K562 (cell line): ENCODE measurements around the gene GRIP1. TPM values are rescaled to one million over a fixed set of nuclear protein-coding genes. Genes with fewer than 3 reads are reported as not detected.

Experiments
- ATAC-seq: fragments of 200-7000 bp; cut with Tn5 transposase; 3 replicates; pipeline ENCODE4 v1.9.1; 2020; ENCODE audit warnings: moderate library complexity
- BruUV-seq: library from RNA; stranded (reverse); fragments of 400-500 nt; replicated peaks from 2 replicates; lab custom pipeline; 2021; lab: Mats Ljungman, UMichigan
- CTCF ChIA-PET: fragments of 300-600 bp; formaldehyde crosslinking; extraction: SDS; loops from one replicate; lab custom pipeline; 2021; ENCODE audit warnings: low intra/inter-chr PET ratio; lab: Yijun Ruan, JAX
- POLR2A ChIA-PET: fragments of 300-600, 350-650 bp; sonication (Branson Sonifier 250); formaldehyde crosslinking; extraction: SDS; loops from one replicate; lab custom pipeline; 2021; ENCODE audit warnings: antibody characterized with exemption, inconsistent platforms; lab: Yijun Ruan, JAX
- DNase-seq, 4 experiments: peaks; one replicate each; pipeline versions ENCODE4 v3.0.0 to v3.0.0-alpha.2; 2011 to 2018; ENCODE audit warnings: low spot score in 3 of 4, mixed read lengths in 3 of 4; ENCODE audit errors: extremely low read depth in 1 of 4
- FAIRE-seq: peaks from 2 replicates; lab custom pipeline; 2011; peaks lifted over from hg19 to GRCh38; lab: Jason Lieb, UNC
- H2AFZ ChIP-seq: 2 replicates; pipeline ENCODE4 v1.6.0; 2011; ENCODE audit warnings: low read depth, low read length, control low read depth, inconsistent platforms
- H3K27ac ChIP-seq: fragments of 200-600 bp; 3 replicates; pipeline ENCODE4 v1.8.0; 2011; ENCODE audit warnings: low read depth, mild to moderate bottlenecking, control low read depth, inconsistent platforms, low read length, moderate library complexity, mixed read lengths; ENCODE audit errors: extremely low read depth
- H3K27me3 ChIP-seq, 2 experiments: fragments of 300-600 bp in 1 of 2; 2 replicates in 1 of 2; 3 replicates in 1 of 2; pipeline versions ENCODE4 v1.6.0 to v1.8.0; 2011; ENCODE audit warnings: inconsistent platforms in 2 of 2, low read length in 2 of 2, mild to moderate bottlenecking in 1 of 2, mixed read lengths in 1 of 2, moderate library complexity in 1 of 2; ENCODE audit not compliant: control insufficient read depth in 2 of 2, insufficient read depth in 2 of 2
- H3K36me3 ChIP-seq: fragments of 300-600 bp; 3 replicates; pipeline ENCODE4 v1.8.0; 2011; ENCODE audit warnings: mild to moderate bottlenecking, low read length, inconsistent platforms; ENCODE audit not compliant: control insufficient read depth, insufficient read depth
- H3K4me1 ChIP-seq, 2 experiments: fragments of 200-600 bp in 1 of 2; replicated peaks in 1 of 2; 2 replicates in 1 of 2; 3 replicates in 1 of 2; pipeline versions ENCODE4 v1.5.1 to v1.8.0; 2011; ENCODE audit warnings: inconsistent platforms in 2 of 2, low read length in 2 of 2, mild to moderate bottlenecking in 1 of 2, mixed read lengths in 1 of 2, moderate library complexity in 1 of 2; ENCODE audit not compliant: control insufficient read depth in 2 of 2, insufficient read depth in 2 of 2
- H3K4me2 ChIP-seq: 2 replicates; pipeline ENCODE4 v1.6.1; 2011; ENCODE audit warnings: low read length, control low read depth, inconsistent platforms, mixed read lengths; ENCODE audit not compliant: insufficient read depth
- H3K4me3 ChIP-seq: fragments of 200-600 bp; sonication (generic), shearing (Covaris generic); 2 replicates; pipeline ENCODE4 v1.5.1; 2016; ENCODE audit warnings: control low read depth, inconsistent platforms
- H3K79me2 ChIP-seq: fragments of 200-600 bp; 3 replicates; pipeline ENCODE4 v1.8.0; 2011; ENCODE audit warnings: low read length, inconsistent platforms; ENCODE audit not compliant: control insufficient read depth, insufficient read depth
- H3K9ac ChIP-seq, 2 experiments: 2 replicates each; pipeline versions ENCODE4 v1.6.0 to v1.6.1; 2011; ENCODE audit warnings: low read depth in 2 of 2, low read length in 2 of 2, control low read depth in 1 of 2, inconsistent platforms in 1 of 2, mild to moderate bottlenecking in 1 of 2, mixed read lengths in 1 of 2; ENCODE audit not compliant: insufficient read depth in 1 of 2
- H3K9me1 ChIP-seq: one replicate; pipeline ENCODE4 v1.6.0; 2011; ENCODE audit warnings: inconsistent platforms, mild to moderate bottlenecking, low read length, moderate library complexity; ENCODE audit not compliant: control insufficient read depth, insufficient read depth
- H3K9me3 ChIP-seq: replicated peaks from 2 replicates; pipeline ENCODE4 v1.5.1; 2011; ENCODE audit warnings: low read depth, low read length, inconsistent platforms; ENCODE audit not compliant: control insufficient read depth, insufficient read depth
- H4K20me1 ChIP-seq: replicated peaks from 2 replicates; pipeline ENCODE4 v1.6.1; 2011; ENCODE audit warnings: low read length, inconsistent platforms, mixed read lengths; ENCODE audit not compliant: control insufficient read depth, insufficient read depth
- ATF4 ChIP-seq: fragments of 450-650 bp; formaldehyde crosslinking; IDR thresholded peaks from 2 replicates; pipeline ENCODE4 v1.4.0; 2022; ENCODE audit warnings: mild to moderate bottlenecking, moderate library complexity
- BRCA1 ChIP-seq, 2 experiments: fragments of 450-650 bp in 1 of 2; sonication (generic) in 1 of 2; formaldehyde crosslinking in 1 of 2; IDR thresholded peaks; 2 replicates each; pipeline versions ENCODE4 v1.5.0 to v1.6.1; 2017 to 2020; ENCODE audit warnings: mild to moderate bottlenecking in 1 of 2, missing genetic modification reagents in 1 of 2
- CBFA2T2 ChIP-seq: fragments of 450-650 bp; conservative IDR thresholded peaks from 2 replicates; pipeline ENCODE4 v1.6.1; 2017; ENCODE audit warnings: mild to moderate bottlenecking
- CXXC5 ChIP-seq: fragments of 250-450 bp; sonication (Bioruptor Pico); IDR thresholded peaks from 2 replicates; pipeline ENCODE4 v1.8.0; 2022; ENCODE audit warnings: inconsistent platforms, mild to moderate bottlenecking, moderate library complexity
- HDGF ChIP-seq: fragments of 450-650 bp; IDR thresholded peaks from 2 replicates; pipeline ENCODE4 v1.6.1; 2016
- SAFB ChIP-seq: fragments of 200-400 bp; formaldehyde crosslinking; IDR thresholded peaks from 2 replicates; pipeline ENCODE4 v1.6.1; 2017; ENCODE audit warnings: low read depth, low read length, borderline replicate concordance
- SPI1 ChIP-seq: IDR thresholded peaks from 2 replicates; pipeline ENCODE4 v1.6.1; 2011; ENCODE audit warnings: low read depth, low read length, control low read depth, borderline replicate concordance
- TFAM ChIP-seq: fragments of 250-450 bp; sonication (Bioruptor Pico); conservative IDR thresholded peaks from 2 replicates; pipeline ENCODE4 v1.5.0; 2021; ENCODE audit warnings: mild to moderate bottlenecking, moderate library complexity
- THAP7 ChIP-seq: fragments of 250-450 bp; sonication (Bioruptor Pico); IDR thresholded peaks from 2 replicates; pipeline ENCODE4 v1.5.0; 2021
- U2AF1 ChIP-seq: fragments of 200-400 bp; formaldehyde crosslinking; optimal IDR thresholded peaks from 2 replicates; pipeline ENCODE3; 2017; ENCODE audit warnings: mild to moderate bottlenecking, low read depth, low read length, moderate library complexity
- VEZF1 ChIP-seq: fragments of 200-800 bp; sonication (Bioruptor generic); IDR thresholded peaks from 2 replicates; pipeline ENCODE4 v1.6.1; 2017; ENCODE audit warnings: missing genetic modification characterization, missing compliant biosample characterization
- XRCC5 ChIP-seq: fragments of 200-400 bp; formaldehyde crosslinking; IDR thresholded peaks from 2 replicates; pipeline ENCODE4 v1.6.1; 2017; ENCODE audit warnings: low read depth, mild to moderate bottlenecking, low read length
- ZNF217 ChIP-seq: sonication (generic); formaldehyde crosslinking; IDR thresholded peaks from 2 replicates; pipeline ENCODE4 v1.8.0; 2022; ENCODE audit warnings: mild to moderate bottlenecking, missing genetic modification reagents
- WGBS: fragments of 100-300 bp; shearing (Covaris generic); methylation state at CpG from one replicate; pipeline ENCODE4 v1.1.6; 2016; ENCODE audit warnings: low coverage, mixed read lengths; ENCODE audit not compliant: insufficient coverage; ENCODE audit errors: missing lambda C conversion rate; 5-methylcytosine and 5-hydroxymethylcytosine counted together
- in situ Hi-C: fragments of 300-500 bp; cut with MboI; formaldehyde crosslinking; loops from 4 replicates; pipeline ENCODE4 v1.15.0; 2018; ENCODE audit warnings: inconsistent platforms, mixed read lengths
- intact Hi-C: fragments of 100-400 bp; cut with micrococcal nuclease; formaldehyde crosslinking; loops from 2 replicates; pipeline ENCODE4 v1.14.2; 2022
- polyA plus RNA-seq, 8 experiments: library from polyadenylated mRNA; depleted of rRNA in 4 of 8; stranded (reverse) in 5 of 8; unstranded in 3 of 8; fragments of >200 nt; fragmentation: Nextera tagmentation in 2 of 8; fragmentation: Illumina TruSeq in 1 of 8; extraction: Ambion mirVana in 2 of 8; extraction: Trizol in 1 of 8; gene quantifications; 2 replicates each; pipeline versions ENCODE4 v1.2.1 to v1.2.3, GENCODE V29; 2011 to 2014; ENCODE audit warnings: inconsistent platforms in 1 of 8, missing spikeins in 1 of 8
- total RNA-seq, 7 experiments: library from RNA; depleted of rRNA in 6 of 7; stranded (reverse); fragments of >200 nt in 6 of 7; fragmentation: Illumina TruSeq in 2 of 7; extraction: Trizol in 2 of 7; gene quantifications; 2 replicates each; pipeline versions ENCODE4 v1.2.1 to v1.2.3, GENCODE V29; 2011 to 2021; ENCODE audit warnings: low replicate concordance in 1 of 7
- TF ChIP-seq, protein P1 (sequence below): fragments of 450-650 bp; formaldehyde crosslinking; IDR thresholded peaks from 2 replicates; pipeline ENCODE4 v1.4.0; 2022; ENCODE audit warnings: missing genetic modification characterization
- TF ChIP-seq, protein P2 (sequence below): fragments of 250-450 bp; sonication (Bioruptor Pico); IDR thresholded peaks from 2 replicates; pipeline ENCODE4 v1.5.0; 2022; ENCODE audit warnings: mild to moderate bottlenecking

GRIP1 gene
- total and polyA plus RNA-seq, 9 of the 15 experiments (the other 6 are each of a cell fraction or from before 2014, with no cell fraction given): 0.28 to 1.2 (median 0.45) TPM

DNA sequence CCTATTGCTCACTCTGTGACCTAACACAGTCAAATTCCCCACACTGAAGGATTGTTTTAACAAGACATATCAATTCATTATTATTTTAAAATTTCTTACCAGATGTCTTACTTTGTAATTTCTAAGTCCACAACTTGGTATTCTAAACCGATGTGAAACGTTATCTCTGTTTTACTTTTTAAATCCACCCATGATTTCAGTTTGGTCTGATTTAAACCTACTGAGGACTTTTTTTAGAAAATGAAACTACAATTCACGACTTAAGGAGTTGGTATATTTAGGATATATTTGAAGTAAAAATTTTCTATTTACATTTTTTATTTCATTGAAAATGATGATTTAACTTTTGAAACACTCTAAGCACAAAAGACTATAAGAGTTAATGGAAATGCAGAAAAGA, 35.1 kb upstream of the GRIP1 start:
- POLR2A ChIA-PET: no interaction called here
- Histone ChIP-seq H3K9me1 (no peaks in the 10 kb centered on the region), H3K4me2 (no peak overlapping the region), H3K27me3 (no peaks in the 10 kb centered on the region), H3K27ac (no peak overlapping the region), H2AFZ (no peak overlapping the region), H3K4me1 (no peaks in the 10 kb centered on the region), H3K9ac (no peak overlapping the region), H3K9me3 (no peaks in the 10 kb centered on the region), H3K4me3 (no peak overlapping the region), H3K79me2 (no peaks in the 10 kb centered on the region), H4K20me1 (no peaks in the 10 kb centered on the region), H3K36me3 (no peaks in the 10 kb centered on the region)
- FAIRE-seq: no peak
- intact Hi-C loops (no loop called here), in situ Hi-C loops (no loop called here)
- BruUV-seq: no TSS peak
- TF ChIP-seq HDGF (no peak), XRCC5 (no peak), ATF4 (CRISPR knock-in tag) (no peak), VEZF1 (CRISPR knock-in tag) (no peak), SPI1 (no peak), SAFB (no peak), BRCA1 (IDR thresholded peaks at IDR 0.05) (no peak), BRCA1 (CRISPR knock-in tag; IDR thresholded peaks at IDR 0.05) (no peak), U2AF1 (no peak), THAP7 (CRISPR knock-in tag) (no peak), ZNF217 (no peak), TFAM (CRISPR knock-in tag) (no peak), CXXC5 (CRISPR knock-in tag) (no peak), CBFA2T2 (no peak)
- TF ChIP-seq, protein P1, sequence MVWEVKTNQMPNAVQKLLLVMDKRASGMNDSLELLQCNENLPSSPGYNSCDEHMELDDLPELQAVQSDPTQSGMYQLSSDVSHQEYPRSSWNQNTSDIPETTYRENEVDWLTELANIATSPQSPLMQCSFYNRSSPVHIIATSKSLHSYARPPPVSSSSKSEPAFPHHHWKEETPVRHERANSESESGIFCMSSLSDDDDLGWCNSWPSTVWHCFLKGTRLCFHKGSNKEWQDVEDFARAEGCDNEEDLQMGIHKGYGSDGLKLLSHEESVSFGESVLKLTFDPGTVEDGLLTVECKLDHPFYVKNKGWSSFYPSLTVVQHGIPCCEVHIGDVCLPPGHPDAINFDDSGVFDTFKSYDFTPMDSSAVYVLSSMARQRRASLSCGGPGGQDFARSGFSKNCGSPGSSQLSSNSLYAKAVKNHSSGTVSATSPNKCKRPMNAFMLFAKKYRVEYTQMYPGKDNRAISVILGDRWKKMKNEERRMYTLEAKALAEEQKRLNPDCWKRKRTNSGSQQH (CRISPR knock-in tag): no peak
- TF ChIP-seq, protein P2, sequence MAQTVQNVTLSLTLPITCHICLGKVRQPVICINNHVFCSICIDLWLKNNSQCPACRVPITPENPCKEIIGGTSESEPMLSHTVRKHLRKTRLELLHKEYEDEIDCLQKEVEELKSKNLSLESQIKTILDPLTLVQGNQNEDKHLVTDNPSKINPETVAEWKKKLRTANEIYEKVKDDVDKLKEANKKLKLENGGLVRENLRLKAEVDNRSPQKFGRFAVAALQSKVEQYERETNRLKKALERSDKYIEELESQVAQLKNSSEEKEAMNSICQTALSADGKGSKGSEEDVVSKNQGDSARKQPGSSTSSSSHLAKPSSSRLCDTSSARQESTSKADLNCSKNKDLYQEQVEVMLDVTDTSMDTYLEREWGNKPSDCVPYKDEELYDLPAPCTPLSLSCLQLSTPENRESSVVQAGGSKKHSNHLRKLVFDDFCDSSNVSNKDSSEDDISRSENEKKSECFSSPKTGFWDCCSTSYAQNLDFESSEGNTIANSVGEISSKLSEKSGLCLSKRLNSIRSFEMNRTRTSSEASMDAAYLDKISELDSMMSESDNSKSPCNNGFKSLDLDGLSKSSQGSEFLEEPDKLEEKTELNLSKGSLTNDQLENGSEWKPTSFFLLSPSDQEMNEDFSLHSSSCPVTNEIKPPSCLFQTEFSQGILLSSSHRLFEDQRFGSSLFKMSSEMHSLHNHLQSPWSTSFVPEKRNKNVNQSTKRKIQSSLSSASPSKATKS: no peak
- 0% methylated on average over 3 of the region's 3 CpGs for WGBS
- ATAC-seq: no peak
- CTCF ChIA-PET: no interaction called here
- DNase-seq: no peak
